PC-9 (cell line): Measurements from ENCODE around the gene MAP3K20.

Experiments
- CTCF ChIP-seq: fragments of 200-600 bp; sonication (generic); conservative IDR thresholded peaks from 2 replicates; pipeline ENCODE4 v1.6.1; 2017; ENCODE audit warnings: mixed run types, antibody characterized with exemption, mild to moderate bottlenecking, moderate library complexity
- EZH2 ChIP-seq: fragments of 200-600 bp; sonication (generic); IDR thresholded peaks from 2 replicates; pipeline ENCODE4 v1.8.0; 2017; ENCODE audit warnings: antibody characterized with exemption, low read depth

- TF ChIP-seq CTCF: no peak
- no peak for TF ChIP-seq EZH2
These were observed 14.7 kb downstream of the MAP3K20 start for GRCh38 chr2:173090276-173090877.
